Astrocyte of the cerebellum (primary cell): ENCODE measurements around the gene GGACT.

Source experiments
- DNase-seq: peaks from one replicate; pipeline ENCODE4 v3.0.0-alpha.2; 2011; ENCODE audit warnings: low read depth
- H3K4me3 ChIP-seq: 2 replicates; pipeline ENCODE4 v1.5.1; 2011; ENCODE audit warnings: mild to moderate bottlenecking, low read depth, low read length, moderate library complexity
- in situ Hi-C: cut with HindIII; loops from 2 replicates; pipeline ENCODE4 v1.10.0; 2017; ENCODE audit warnings: low sequenced_read_pairs
- TF ChIP-seq, protein P1 (sequence below): IDR thresholded peaks from 2 replicates; pipeline ENCODE4 v1.5.1; 2012; ENCODE audit warnings: low read length, low read depth, moderate library complexity, mild to moderate bottlenecking; ENCODE audit errors: missing control alignments

The GGACT gene

DNA sequence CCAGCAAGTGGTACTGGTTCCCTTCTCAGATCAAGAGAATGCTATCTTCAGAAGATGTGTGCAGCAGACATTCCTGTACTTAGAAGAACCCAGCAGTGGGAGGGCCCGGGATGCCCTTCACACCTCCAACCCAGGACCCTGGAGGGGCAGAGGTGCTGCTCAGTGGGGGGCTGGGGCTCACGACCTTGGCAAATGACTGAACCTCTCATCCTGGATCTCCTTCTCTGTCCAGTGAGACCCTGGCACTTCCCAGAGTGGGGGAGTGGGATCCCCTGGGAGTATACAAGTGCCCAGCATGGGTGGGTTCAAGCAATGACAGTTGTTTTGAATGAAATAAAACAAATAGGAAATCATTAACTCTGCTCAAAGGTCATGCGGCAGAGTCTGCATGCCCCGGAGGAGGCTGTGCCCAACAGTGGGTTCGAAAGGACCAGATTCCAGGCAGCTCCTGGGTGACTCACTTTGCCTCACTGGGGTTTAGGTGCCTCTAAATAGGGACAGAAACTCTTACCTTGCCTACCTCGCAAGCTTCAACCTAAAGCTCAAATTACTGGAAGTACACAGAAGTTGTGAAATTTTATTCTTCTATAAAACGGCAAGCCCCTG, 26.9 kb downstream of the GGACT start:
- in situ Hi-C loops: loop anchor here (5.0 kb wide), 1 partner anchor 556 kb away; no protein-coding TSS in a partner anchor
- TF ChIP-seq, protein P1, sequence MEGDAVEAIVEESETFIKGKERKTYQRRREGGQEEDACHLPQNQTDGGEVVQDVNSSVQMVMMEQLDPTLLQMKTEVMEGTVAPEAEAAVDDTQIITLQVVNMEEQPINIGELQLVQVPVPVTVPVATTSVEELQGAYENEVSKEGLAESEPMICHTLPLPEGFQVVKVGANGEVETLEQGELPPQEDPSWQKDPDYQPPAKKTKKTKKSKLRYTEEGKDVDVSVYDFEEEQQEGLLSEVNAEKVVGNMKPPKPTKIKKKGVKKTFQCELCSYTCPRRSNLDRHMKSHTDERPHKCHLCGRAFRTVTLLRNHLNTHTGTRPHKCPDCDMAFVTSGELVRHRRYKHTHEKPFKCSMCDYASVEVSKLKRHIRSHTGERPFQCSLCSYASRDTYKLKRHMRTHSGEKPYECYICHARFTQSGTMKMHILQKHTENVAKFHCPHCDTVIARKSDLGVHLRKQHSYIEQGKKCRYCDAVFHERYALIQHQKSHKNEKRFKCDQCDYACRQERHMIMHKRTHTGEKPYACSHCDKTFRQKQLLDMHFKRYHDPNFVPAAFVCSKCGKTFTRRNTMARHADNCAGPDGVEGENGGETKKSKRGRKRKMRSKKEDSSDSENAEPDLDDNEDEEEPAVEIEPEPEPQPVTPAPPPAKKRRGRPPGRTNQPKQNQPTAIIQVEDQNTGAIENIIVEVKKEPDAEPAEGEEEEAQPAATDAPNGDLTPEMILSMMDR: no peak
- no peak overlapping the region for H3K4me3 ChIP-seq
- DNase-seq: no peak

DNA sequence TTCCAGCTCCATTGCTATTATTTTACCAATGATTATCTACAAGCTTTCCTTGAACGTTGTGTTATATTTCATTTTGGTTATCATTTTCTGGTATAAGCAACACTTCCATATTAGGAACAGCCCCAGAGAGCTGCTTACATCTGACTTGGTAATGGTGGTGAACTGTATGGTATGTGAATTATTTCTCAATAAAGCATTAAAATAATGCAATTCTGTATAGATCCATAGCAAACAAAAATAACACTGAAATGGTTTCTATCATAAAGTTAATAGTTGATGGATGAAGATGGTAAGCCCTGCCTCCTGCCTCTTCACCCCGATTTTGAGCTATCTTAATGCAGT, 27.5 kb downstream of the GGACT start:
- no peak for DNase-seq
- in situ Hi-C loops: loop anchor here (5.0 kb wide), 1 partner anchor 556 kb away; no protein-coding TSS in a partner anchor
- H3K4me3 ChIP-seq: no peak overlapping the region
- TF ChIP-seq, protein P1: no peak

DNA sequence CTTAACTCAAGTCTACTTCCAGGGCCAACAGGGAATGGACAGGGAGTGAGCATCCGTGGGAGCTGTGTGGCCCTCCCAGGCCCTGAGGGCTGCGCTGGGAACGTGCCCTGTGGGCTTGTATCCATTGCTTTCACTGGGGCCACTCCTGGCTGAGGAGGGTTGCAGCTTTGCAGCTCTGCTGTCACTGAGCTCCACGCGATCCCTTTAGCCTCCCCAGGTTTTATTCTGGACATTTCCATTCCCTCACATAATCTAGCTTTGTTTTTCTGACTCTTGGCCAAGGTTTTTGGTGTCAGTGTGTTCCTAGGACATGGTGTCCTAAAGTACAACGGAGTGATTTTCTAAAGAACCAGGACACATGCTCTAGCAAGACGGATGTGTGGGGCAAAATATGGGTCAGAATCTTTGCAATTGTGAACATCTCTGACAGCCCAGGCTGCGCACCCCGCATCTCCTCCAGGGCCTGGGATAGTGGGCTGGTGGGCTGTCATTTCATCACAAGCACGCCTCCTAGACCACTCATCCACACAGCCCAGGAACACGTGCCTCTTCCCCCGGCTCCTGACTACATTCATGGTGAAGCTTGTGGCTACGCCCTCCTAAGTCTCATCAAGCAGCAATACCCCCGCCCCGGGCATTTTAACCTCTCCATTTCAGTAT, 28.0 kb downstream of the GGACT start:
- no peak for DNase-seq
- in situ Hi-C loops: loop anchor here (5.0 kb wide), 1 partner anchor 557 kb away; no protein-coding TSS in a partner anchor
- TF ChIP-seq, protein P1: no peak
- no peak overlapping the region for H3K4me3 ChIP-seq

DNA sequence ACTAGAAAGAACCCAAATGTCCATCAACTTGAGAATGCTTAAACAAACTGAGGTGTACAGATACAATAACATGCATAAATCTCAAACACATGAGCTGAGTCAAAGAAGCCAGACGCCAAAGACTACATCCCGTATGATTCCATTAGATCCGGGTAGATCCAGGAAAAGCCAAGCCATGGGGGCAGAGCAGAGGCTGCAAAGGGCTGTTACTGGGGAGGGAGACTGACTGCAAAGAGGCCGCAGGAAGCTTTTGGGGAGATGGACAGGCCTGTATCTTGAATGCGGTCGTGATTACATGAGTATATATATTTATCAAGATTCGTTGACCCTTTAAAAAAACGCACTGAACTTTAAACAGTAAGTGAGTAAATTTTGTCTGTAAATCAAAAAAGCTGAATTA, 28.7 kb downstream of the GGACT start:
- DNase-seq: no peak
- no peak overlapping the region for H3K4me3 ChIP-seq
- in situ Hi-C loops: loop anchor here (5.0 kb wide), 1 partner anchor 557 kb away; no protein-coding TSS in a partner anchor
- TF ChIP-seq, protein P1: no peak

DNA sequence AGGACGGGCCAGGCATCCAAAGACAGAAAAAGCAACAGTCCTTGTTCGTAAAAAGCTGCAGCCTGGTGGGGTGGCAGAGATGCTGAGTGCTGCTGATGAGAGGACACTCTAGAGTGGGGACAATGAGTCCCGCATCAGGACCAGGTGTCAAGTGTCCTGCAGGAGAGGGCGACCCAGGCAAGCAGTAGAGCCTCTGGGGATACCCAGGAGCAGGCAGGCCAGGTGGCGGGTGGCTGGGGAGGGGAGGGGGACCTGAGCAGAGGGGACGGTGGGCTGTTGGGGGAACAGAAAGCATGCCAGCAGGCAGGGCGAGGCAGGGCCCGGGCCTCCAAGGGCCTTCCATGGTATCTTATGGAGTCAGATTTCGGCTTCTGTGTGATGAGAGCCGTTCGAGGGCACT, 35.8 kb downstream of the GGACT start:
- TF ChIP-seq, protein P1: no peak
- in situ Hi-C loops: no loop called here
- no peak for DNase-seq
- H3K4me3 ChIP-seq: no peak overlapping the region

DNA sequence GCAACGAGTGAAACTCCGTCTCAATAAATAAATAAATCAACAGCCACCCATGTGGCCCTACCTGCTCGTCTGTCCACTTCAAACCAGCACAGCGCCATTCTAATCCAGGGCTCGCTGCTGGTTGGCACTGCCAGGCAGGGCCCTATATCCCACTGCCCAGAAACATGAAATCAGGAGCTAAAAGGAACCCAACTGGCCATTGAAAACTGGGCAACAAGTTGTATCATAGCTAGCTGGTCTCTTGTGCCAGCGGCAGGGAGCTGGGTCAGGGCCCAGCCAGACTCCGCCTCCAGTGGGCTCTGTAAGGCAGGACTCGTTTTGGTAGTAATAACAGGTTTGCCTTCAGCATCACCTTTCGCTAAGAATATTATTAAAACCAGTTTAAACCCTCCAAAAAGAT, 39.3 kb downstream of the GGACT start:
- in situ Hi-C loops: no loop called here
- TF ChIP-seq, protein P1: no peak
- no peak overlapping the region for H3K4me3 ChIP-seq
- no peak for DNase-seq
